Body of pancreas (tissue), 4 donors: Measurements from ENCODE around the gene KLHL26. TPM values are rescaled to one million over a fixed set of nuclear protein-coding genes. Genes with fewer than 3 reads are reported as not detected.

Experiments used
- ATAC-seq: fragments of 150-250 bp; one replicate; pipeline ENCODE4 v1.9.1; 2016
- DNase-seq, 4 donors: peaks; one replicate each; pipeline ENCODE4 v3.0.0-alpha.2; 2019
- H3K27ac ChIP-seq, 4 donors: fragments of 200-600 bp; sonication (generic); 1 replicate in 3 of 4; 2 replicates in 1 of 4; pipeline versions ENCODE4 v1.5.1 to v1.6.1; 2016 to 2019; ENCODE audit warnings: mild to moderate bottlenecking in 1 of 4, mixed read lengths in 1 of 4, moderate library complexity in 1 of 4
- H3K27me3 ChIP-seq, 2 donors: fragments of 200-600 bp; sonication (generic); one replicate each; pipeline ENCODE4 v1.6.0; 2016; ENCODE audit warnings: mild to moderate bottlenecking in 1 of 2
- H3K36me3 ChIP-seq, 2 donors: fragments of 200-600 bp; sonication (generic); replicated peaks in 1 of 2; 2 replicates each; pipeline ENCODE4 v1.5.1; 2016; ENCODE audit warnings: low read depth in 2 of 2; ENCODE audit not compliant: insufficient read depth in 1 of 2
- H3K4me1 ChIP-seq: fragments of 200-600 bp; sonication (generic); one replicate; pipeline ENCODE4 v1.6.0; 2016
- H3K4me3 ChIP-seq, 2 donors: fragments of 200-600 bp; sonication (generic); 1 replicate in 1 of 2; 2 replicates in 1 of 2; pipeline ENCODE4 v1.5.1; 2016 to 2019
- H3K9me3 ChIP-seq, 3 donors: fragments of 200-600 bp; sonication (generic); 1 replicate in 2 of 3; 2 replicates in 1 of 3; pipeline ENCODE4 v1.5.1; 2016
- POLR2A ChIP-seq, 3 donors: fragments of 450-650 bp; IDR thresholded peaks; one replicate each; pipeline ENCODE4 v1.6.1; 2016; ENCODE audit warnings: antibody characterized with exemption in 3 of 3, mild to moderate bottlenecking in 2 of 3
- WGBS, 2 donors: methylation state at CpG; one replicate each; pipeline ENCODE4 v1.1.5; 2017; 5-methylcytosine and 5-hydroxymethylcytosine counted together
- intact Hi-C: fragments of 100-400 bp; cut with DNase I; formaldehyde crosslinking; loops from one replicate; pipeline ENCODE4 v1.15.1; 2023
- total RNA-seq, 2 donors: library from RNA; depleted of rRNA; stranded (reverse); fragments of >200 nt; gene quantifications; one replicate each; pipeline ENCODE4 v1.1.0, GENCODE V29; 2016
- TF ChIP-seq, protein P1 (sequence below), 7 experiments: fragments of 450-650 bp in 4 of 7; fragments of 200-600 bp in 3 of 7; sonication (generic) in 3 of 7; IDR thresholded peaks; one replicate each; pipeline ENCODE4 v1.5.1; 2016 to 2019; ENCODE audit warnings: antibody characterized with exemption in 7 of 7

KLHL26 gene
- total RNA-seq, 2 donors from 2014 or later, result 3.6 to 8.9 TPM

DNA sequence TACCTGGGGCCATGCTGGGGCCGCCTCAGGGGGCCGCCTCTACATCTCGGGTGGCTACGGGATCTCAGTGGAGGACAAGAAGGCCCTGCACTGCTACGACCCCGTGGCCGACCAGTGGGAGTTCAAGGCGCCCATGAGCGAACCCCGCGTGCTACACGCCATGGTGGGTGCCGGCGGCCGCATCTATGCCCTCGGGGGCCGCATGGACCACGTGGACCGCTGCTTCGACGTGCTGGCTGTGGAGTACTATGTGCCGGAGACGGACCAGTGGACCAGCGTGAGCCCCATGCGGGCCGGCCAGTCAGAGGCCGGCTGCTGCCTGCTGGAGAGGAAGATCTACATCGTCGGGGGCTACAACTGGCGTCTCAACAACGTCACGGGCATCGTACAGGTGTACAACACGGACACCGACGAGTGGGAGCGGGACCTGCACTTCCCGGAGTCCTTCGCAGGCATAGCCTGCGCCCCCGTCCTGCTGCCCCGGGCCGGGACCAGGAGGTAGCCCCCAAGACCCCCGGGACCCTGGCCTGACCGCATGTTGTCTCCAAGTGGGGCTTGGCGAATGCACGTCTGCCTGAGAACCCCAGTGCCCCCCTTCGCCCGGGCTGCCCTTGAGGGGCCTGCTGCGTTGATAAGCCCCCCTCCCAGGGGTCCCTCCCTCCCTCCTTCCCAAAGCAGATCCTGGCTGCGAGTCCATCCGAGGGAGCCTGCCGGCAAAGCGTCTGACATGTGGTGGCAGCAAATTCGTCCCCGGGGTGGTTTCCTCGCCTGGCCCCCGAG lies 32.1 kb downstream of the KLHL26 start:
- no peaks in the 10 kb centered on the region for H3K4me1 ChIP-seq
- peaks cover 0 to 22% of the 10 kb centered on the region in 2 donors for H3K36me3 ChIP-seq

DNA sequence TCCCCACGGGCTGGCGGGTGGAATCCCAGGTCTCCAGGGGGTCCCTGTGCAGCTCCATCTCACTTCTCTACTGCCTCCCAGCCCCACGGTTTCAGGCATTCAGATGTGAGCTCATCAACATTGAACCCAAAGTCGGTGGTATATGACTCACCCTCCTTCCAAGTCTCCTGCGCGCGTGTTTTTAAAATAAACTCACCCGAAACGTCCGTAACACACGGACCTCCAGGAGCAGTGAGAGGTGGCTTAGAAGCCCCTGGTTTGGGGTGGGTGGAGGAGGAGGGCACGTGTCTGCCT lies 32.6 kb downstream of the KLHL26 start:
- Histone ChIP-seq H3K9me3 (no peaks in the 10 kb centered on the region), H3K4me3 (no peak overlapping the region), H3K27me3 (no peaks in the 10 kb centered on the region), H3K27ac (no peak overlapping the region), H3K36me3 (peaks cover 0 to 22% of the 10 kb centered on the region in 2 donors), H3K4me1 (no peaks in the 10 kb centered on the region)
- DNase-seq (no peak), ATAC-seq (no peak)
- intact Hi-C loops, result no loop called here
- WGBS, 2 donors, result 85 to 92% methylated on average over 11 of the region's 12 CpGs
- TF ChIP-seq POLR2A (IDR thresholded peaks at IDR 0.05), result no peak
- TF ChIP-seq, protein P1, sequence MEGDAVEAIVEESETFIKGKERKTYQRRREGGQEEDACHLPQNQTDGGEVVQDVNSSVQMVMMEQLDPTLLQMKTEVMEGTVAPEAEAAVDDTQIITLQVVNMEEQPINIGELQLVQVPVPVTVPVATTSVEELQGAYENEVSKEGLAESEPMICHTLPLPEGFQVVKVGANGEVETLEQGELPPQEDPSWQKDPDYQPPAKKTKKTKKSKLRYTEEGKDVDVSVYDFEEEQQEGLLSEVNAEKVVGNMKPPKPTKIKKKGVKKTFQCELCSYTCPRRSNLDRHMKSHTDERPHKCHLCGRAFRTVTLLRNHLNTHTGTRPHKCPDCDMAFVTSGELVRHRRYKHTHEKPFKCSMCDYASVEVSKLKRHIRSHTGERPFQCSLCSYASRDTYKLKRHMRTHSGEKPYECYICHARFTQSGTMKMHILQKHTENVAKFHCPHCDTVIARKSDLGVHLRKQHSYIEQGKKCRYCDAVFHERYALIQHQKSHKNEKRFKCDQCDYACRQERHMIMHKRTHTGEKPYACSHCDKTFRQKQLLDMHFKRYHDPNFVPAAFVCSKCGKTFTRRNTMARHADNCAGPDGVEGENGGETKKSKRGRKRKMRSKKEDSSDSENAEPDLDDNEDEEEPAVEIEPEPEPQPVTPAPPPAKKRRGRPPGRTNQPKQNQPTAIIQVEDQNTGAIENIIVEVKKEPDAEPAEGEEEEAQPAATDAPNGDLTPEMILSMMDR (IDR thresholded peaks at IDR 0.05), result no peak

More for the DNA sequence above, 32.1 kb downstream of the KLHL26 start:
- TF ChIP-seq POLR2A (IDR thresholded peaks at IDR 0.05), result no peak
- TF ChIP-seq, protein P1 (IDR thresholded peaks at IDR 0.05), result no peak
- DNase-seq, result no peak
- no peak for ATAC-seq
- Histone ChIP-seq H3K9me3 (no peaks in the 10 kb centered on the region), H3K27ac (no peak overlapping the region), H3K27me3 (no peaks in the 10 kb centered on the region), H3K4me3 (no peak overlapping the region)
- 95 to 97% methylated on average over 37 to 38 of the region's 58 CpGs for WGBS, 2 donors
- intact Hi-C loops, result no loop called here

DNA sequence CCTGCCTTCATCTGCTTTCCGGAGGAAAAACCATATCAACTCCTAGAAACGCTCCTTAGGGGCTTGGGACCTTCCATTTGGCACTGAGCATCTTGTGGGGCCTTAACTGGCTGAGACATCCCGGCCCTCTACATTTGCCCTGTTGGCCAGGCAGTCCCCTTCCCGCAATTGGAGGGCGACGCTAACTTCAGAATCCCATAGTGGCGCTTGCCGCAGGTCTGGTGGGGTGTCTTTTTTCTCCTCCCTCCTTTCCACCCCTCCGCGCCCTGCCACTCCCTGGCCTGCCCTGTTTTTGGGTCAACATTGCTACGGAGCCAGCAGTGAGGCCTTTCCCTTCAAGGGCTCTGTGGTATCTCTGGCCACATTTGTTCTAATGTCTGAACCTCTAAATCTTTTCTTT lies 33.1 kb downstream of the KLHL26 start:
- WGBS, 2 donors, result 85 to 92% methylated on average over 11 of the region's 11 CpGs

DNA sequence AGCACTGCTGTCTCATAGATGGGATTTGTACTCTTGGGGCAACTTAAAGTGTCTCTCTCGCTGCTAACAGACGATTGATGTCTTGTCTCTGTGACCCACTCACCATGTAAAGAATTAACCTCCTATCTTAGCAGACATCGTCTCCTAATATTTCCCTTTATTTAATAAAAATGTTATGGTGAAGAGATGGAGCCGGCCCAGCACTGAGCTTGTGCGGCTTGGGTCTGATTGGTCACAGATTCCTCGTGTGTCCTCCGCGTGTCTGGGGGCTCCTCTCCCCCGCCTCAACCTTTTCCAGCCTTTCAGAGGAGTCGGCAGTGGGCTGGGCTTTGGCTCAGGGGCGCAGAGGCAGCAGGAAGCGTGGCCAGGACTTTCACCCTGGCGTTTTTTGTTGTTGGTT lies 33.5 kb downstream of the KLHL26 start:
- TF ChIP-seq, protein P1 (IDR thresholded peaks at IDR 0.05), result no peak
- no peak for TF ChIP-seq POLR2A (IDR thresholded peaks at IDR 0.05)
- Histone ChIP-seq H3K27me3 (no peaks in the 10 kb centered on the region), H3K9me3 (no peaks in the 10 kb centered on the region), H3K27ac (no peak overlapping the region), H3K4me1 (no peaks in the 10 kb centered on the region), H3K4me3 (no peak overlapping the region), H3K36me3 (peaks cover 0 to 20% of the 10 kb centered on the region in 2 donors)
- intact Hi-C loops, result no loop called here
- DNase-seq (no peak), ATAC-seq (no peak)
- 89 to 95% methylated on average over 13 of the region's 13 CpGs for WGBS, 2 donors

More for the DNA sequence above, 33.1 kb downstream of the KLHL26 start:
- no peaks in the 10 kb centered on the region for H3K27me3 ChIP-seq
- H3K4me1 ChIP-seq, result no peaks in the 10 kb centered on the region
- no peak for TF ChIP-seq POLR2A (IDR thresholded peaks at IDR 0.05)
- peaks cover 0 to 22% of the 10 kb centered on the region in 2 donors for H3K36me3 ChIP-seq
- no peaks in the 10 kb centered on the region for H3K9me3 ChIP-seq
- H3K27ac ChIP-seq, result no peak overlapping the region
- DNase-seq (no peak), ATAC-seq (no peak)
- intact Hi-C loops, result no loop called here
- H3K4me3 ChIP-seq, result no peak overlapping the region

DNA sequence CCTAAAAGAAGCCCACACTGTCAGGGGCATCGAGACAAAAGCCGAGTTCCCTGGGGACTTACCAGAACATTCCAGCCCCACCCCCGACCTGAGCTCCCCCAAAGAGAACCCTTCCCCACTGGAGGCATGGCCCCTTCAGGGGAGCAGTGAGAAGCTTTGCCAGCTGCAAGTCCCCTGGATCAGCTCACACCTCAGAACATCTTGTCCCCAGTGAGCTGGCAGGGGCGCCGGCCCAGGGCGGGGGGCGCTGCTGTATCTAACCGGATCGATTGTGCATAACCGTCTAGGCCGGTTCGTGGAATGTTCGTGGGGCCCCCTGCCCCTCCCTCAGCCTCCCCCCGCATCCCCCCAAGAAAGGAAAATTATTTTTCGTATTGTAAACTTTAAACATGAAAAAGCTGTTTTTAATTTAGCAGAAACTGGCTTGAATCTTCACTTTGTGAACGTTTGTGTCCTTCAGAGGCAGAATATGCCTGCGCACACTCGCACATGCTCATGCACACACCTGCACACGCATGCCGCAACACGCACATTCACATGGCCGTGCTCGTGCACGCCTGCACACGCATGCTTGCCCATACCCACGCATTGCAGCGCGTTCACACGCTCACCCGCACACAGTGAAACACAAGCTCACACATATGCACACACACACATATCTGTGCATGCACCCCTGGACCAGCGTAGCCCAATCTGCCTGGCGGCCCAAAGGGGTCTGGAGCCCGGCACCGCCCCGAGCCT lies 34.6 kb downstream of the KLHL26 start:
- ATAC-seq (no peak), DNase-seq (no peak)
- Histone ChIP-seq H3K27ac (no peak overlapping the region), H3K36me3 (peaks cover 0 to 19% of the 10 kb centered on the region in 2 donors), H3K27me3 (no peaks in the 10 kb centered on the region), H3K4me1 (no peaks in the 10 kb centered on the region), H3K9me3 (no peaks in the 10 kb centered on the region), H3K4me3 (no peak overlapping the region)
- TF ChIP-seq, protein P1 (IDR thresholded peaks at IDR 0.05), result no peak
- TF ChIP-seq POLR2A (IDR thresholded peaks at IDR 0.05), result no peak
- intact Hi-C loops, result no loop called here
- 87 to 91% methylated on average over 27 to 29 of the region's 35 CpGs for WGBS, 2 donors
